GM12878 (cell line): ENCODE measurements around the gene PTPRN2. TPM values are rescaled to one million over a fixed set of nuclear protein-coding genes. Genes with fewer than 3 reads are reported as not detected.

Experiments
- ATAC-seq: fragments of 200-7000 bp; cut with Tn5 transposase; 3 replicates; pipeline ENCODE4 v1.9.1; 2020; ENCODE audit warnings: mild to moderate bottlenecking, moderate library complexity
- BruUV-seq: library from RNA; stranded (reverse); fragments of 400-500 nt; replicated peaks from 2 replicates; lab custom pipeline; 2021; lab: Mats Ljungman, UMichigan
- CTCF ChIA-PET: fragments of 300-600 bp; sonication (Branson Sonifier 250); formaldehyde crosslinking; extraction: SDS; loops from one replicate; lab custom pipeline; 2021; ENCODE audit warnings: inconsistent platforms; lab: Yijun Ruan, JAX
- POLR2A ChIA-PET: fragments of 350-600 bp; formaldehyde crosslinking; extraction: SDS; loops from one replicate; lab custom pipeline; 2021; ENCODE audit warnings: inconsistent platforms; lab: Charles Lee
- RAD21 ChIA-PET: fragments of 300-600 bp; sonication (Branson Sonifier 250); formaldehyde crosslinking; loops from one replicate; lab custom pipeline; 2023; ENCODE audit warnings: antibody characterized with exemption; ENCODE audit not compliant: unreplicated experiment; lab: Charles Lee
- SMC1A ChIA-PET: fragments of 300-600 bp; sonication (Branson Sonifier 250); formaldehyde crosslinking; loops from one replicate; lab custom pipeline; 2023; ENCODE audit not compliant: unreplicated experiment, uncharacterized antibody; lab: Charles Lee
- DNase-seq: peaks from one replicate; pipeline ENCODE4 v3.0.0-alpha.2; 2011; ENCODE audit warnings: low read depth, low spot score
- FAIRE-seq: peaks from 3 replicates; lab custom pipeline; 2011; peaks lifted over from hg19 to GRCh38; lab: Jason Lieb, UNC
- H2AFZ ChIP-seq: 2 replicates; pipeline ENCODE4 v1.6.0; 2011; ENCODE audit warnings: low read depth, low read length, control low read depth; ENCODE audit not compliant: control insufficient read depth
- H3K27ac ChIP-seq: 2 replicates; pipeline ENCODE4 v1.5.1; 2011; ENCODE audit warnings: control low read depth; ENCODE audit not compliant: control insufficient read depth, insufficient read depth
- H3K27me3 ChIP-seq, 2 experiments: replicated peaks in 1 of 2; 2 replicates each; pipeline versions ENCODE4 v1.6.0 to v1.6.1; 2011; ENCODE audit warnings: low read length in 1 of 2; ENCODE audit not compliant: control insufficient read depth in 2 of 2, insufficient read depth in 2 of 2
- H3K36me3 ChIP-seq, 2 experiments: 2 replicates each; pipeline ENCODE4 v1.5.1; 2011; ENCODE audit warnings: low read length in 1 of 2; ENCODE audit not compliant: control insufficient read depth in 2 of 2, insufficient read depth in 2 of 2
- H3K4me1 ChIP-seq: 2 replicates; pipeline ENCODE4 v1.6.1; 2011; ENCODE audit warnings: mild to moderate bottlenecking, low read length, moderate library complexity, mixed read lengths; ENCODE audit not compliant: control insufficient read depth, insufficient read depth
- H3K4me2 ChIP-seq: 2 replicates; pipeline ENCODE4 v1.6.0; 2011; ENCODE audit warnings: control low read depth; ENCODE audit not compliant: control insufficient read depth, insufficient read depth
- H3K4me3 ChIP-seq: fragments of 200-600 bp; sonication (generic); 2 replicates; pipeline ENCODE4 v1.5.1; 2016
- H3K79me2 ChIP-seq: 2 replicates; pipeline ENCODE4 v1.6.0; 2011; ENCODE audit warnings: low read length; ENCODE audit not compliant: control insufficient read depth, insufficient read depth
- H3K9ac ChIP-seq: 2 replicates; pipeline ENCODE4 v1.8.0; 2011; ENCODE audit warnings: low read length, control low read depth, mixed read lengths; ENCODE audit not compliant: control insufficient read depth, insufficient read depth
- H3K9me3 ChIP-seq: replicated peaks from 3 replicates; pipeline ENCODE4 v1.5.1; 2011; ENCODE audit warnings: mild to moderate bottlenecking, low read length; ENCODE audit not compliant: control insufficient read depth, insufficient read depth
- H4K20me1 ChIP-seq: 2 replicates; pipeline ENCODE4 v1.6.0; 2011; ENCODE audit not compliant: control insufficient read depth, insufficient read depth
- E4F1 ChIP-seq: fragments of 450-650 bp; IDR thresholded peaks from 2 replicates; pipeline ENCODE4 v1.6.1; 2018; ENCODE audit warnings: borderline replicate concordance, mild to moderate bottlenecking; ENCODE audit not compliant: partially characterized antibody
- ELK1 ChIP-seq: IDR thresholded peaks from 2 replicates; pipeline ENCODE4 v1.6.1; 2012; ENCODE audit warnings: low read depth, low read length, improper control_type of control experiment
- EP300 ChIP-seq, 2 experiments: fragments of 150-350 bp in 1 of 2; IDR thresholded peaks; 2 replicates each; pipeline ENCODE4 v1.6.1; 2011 to 2012; ENCODE audit warnings: low read depth in 2 of 2, low read length in 2 of 2, borderline replicate concordance in 1 of 2, improper control_type of control experiment in 1 of 2, inconsistent platforms in 1 of 2; ENCODE audit not compliant: control insufficient read depth in 1 of 2
- FOXM1 ChIP-seq: IDR thresholded peaks from 2 replicates; pipeline ENCODE4 v1.6.1; 2012; ENCODE audit warnings: low read depth, mild to moderate bottlenecking, inconsistent platforms, low read length, moderate library complexity
- JUND ChIP-seq: IDR thresholded peaks from 2 replicates; pipeline ENCODE4 v1.6.1; 2012; ENCODE audit warnings: low read depth, mild to moderate bottlenecking, low read length, improper control_type of control experiment, moderate library complexity
- MTA2 ChIP-seq: fragments of 450-650 bp; IDR thresholded peaks from 2 replicates; pipeline ENCODE4 v1.6.1; 2016; ENCODE audit warnings: low read depth, mild to moderate bottlenecking, moderate library complexity
- NFIC ChIP-seq: IDR thresholded peaks from 2 replicates; pipeline ENCODE4 v1.6.1; 2012; ENCODE audit warnings: low read depth, mild to moderate bottlenecking, inconsistent platforms, low read length, moderate library complexity
- NFXL1 ChIP-seq: fragments of 450-650 bp; IDR thresholded peaks from 2 replicates; pipeline ENCODE4 v1.6.1; 2017; ENCODE audit warnings: antibody characterized with exemption, mild to moderate bottlenecking, borderline replicate concordance
- RELA ChIP-seq: fragments of 450-650 bp; IDR thresholded peaks from 2 replicates; pipeline ENCODE4 v1.8.0; 2014; ENCODE audit warnings: borderline replicate concordance; ENCODE audit not compliant: partially characterized antibody
- SUZ12 ChIP-seq: fragments of 200-600 bp; sonication (generic); IDR thresholded peaks from one replicate; pipeline ENCODE4 v1.6.1; 2018; ENCODE audit warnings: antibody characterized with exemption, mild to moderate bottlenecking; ENCODE audit not compliant: unreplicated experiment
- TCF12 ChIP-seq: IDR thresholded peaks from 2 replicates; pipeline ENCODE4 v1.6.1; 2011; ENCODE audit warnings: low read depth, mild to moderate bottlenecking, low read length
- TCF7 ChIP-seq: IDR thresholded peaks from 2 replicates; pipeline ENCODE4 v1.6.1; 2014; ENCODE audit warnings: antibody characterized with exemption, borderline replicate concordance
- USF1 ChIP-seq: IDR thresholded peaks from 2 replicates; pipeline ENCODE4 v1.6.1; 2011; ENCODE audit warnings: borderline replicate concordance, low read depth, mild to moderate bottlenecking, moderate library complexity, mixed read lengths, low read length; ENCODE audit not compliant: insufficient read depth; ENCODE audit errors: extremely low read length
- USF2 ChIP-seq: IDR thresholded peaks from 2 replicates; pipeline ENCODE4 v1.6.1; 2011; ENCODE audit warnings: low read depth, low read length, improper control_type of control experiment, borderline replicate concordance
- YY1 ChIP-seq: IDR thresholded peaks from 2 replicates; pipeline ENCODE4 v1.6.1; 2011; ENCODE audit warnings: low read depth, mild to moderate bottlenecking, low read length
- ZBED1 ChIP-seq: IDR thresholded peaks from 2 replicates; pipeline ENCODE4 v1.6.1; 2016; ENCODE audit warnings: borderline replicate concordance
- whole genome bisulfite sequencing: methylation state at CpG from one replicate; pipeline ENCODE4 v1.1.6; 2016; ENCODE audit warnings: low lambda C conversion rate; ENCODE audit not compliant: insufficient replicate concordance, insufficient coverage; ENCODE audit errors: missing lambda C conversion rate; 5-methylcytosine and 5-hydroxymethylcytosine counted together
- in situ Hi-C: fragments of 300-500 bp; cut with MboI; formaldehyde crosslinking; loops from 9 replicates; pipeline ENCODE4 v1.14.3; 2018; ENCODE audit warnings: mixed read lengths
- intact Hi-C: fragments of 100-400 bp; cut with micrococcal nuclease; formaldehyde crosslinking; loops from one replicate; pipeline ENCODE4 v1.14.2; 2022; ENCODE audit not compliant: unreplicated experiment
- polyA plus RNA-seq, 11 experiments: library from polyadenylated mRNA; depleted of rRNA in 4 of 11; unstranded in 6 of 11; stranded (reverse) in 5 of 11; fragments of >200 nt; fragmentation: Nextera tagmentation in 4 of 11; fragmentation: Illumina TruSeq in 1 of 11; extraction: Ambion mirVana in 4 of 11; extraction: Trizol in 1 of 11; gene quantifications; 1 replicate in 1 of 11; 2 replicates in 10 of 11; pipeline versions ENCODE4 v1.2.1 to v1.2.3, GENCODE V29; 2011 to 2016; ENCODE audit warnings: inconsistent platforms in 2 of 11, missing spikeins in 2 of 11, low read depth in 1 of 11
- total RNA-seq, 4 experiments: library from RNA; depleted of rRNA in 3 of 4; stranded (reverse); fragments of >200 nt in 3 of 4; fragmentation: Illumina TruSeq in 1 of 4; extraction: Trizol in 1 of 4; gene quantifications; 2 replicates each; pipeline versions ENCODE4 v1.2.1 to v1.2.3, GENCODE V29; 2013 to 2021

The PTPRN2 gene
- total and polyA plus RNA-seq, 10 of the 15 experiments (the other 5 are each of a cell fraction or from before 2014, with no cell fraction given), result 5.4 TPM; not detected in 9

GRCh38 chr7:158141806-158142518 is 445.7 kb downstream of the PTPRN2 start:
- BruUV-seq, result no TSS peak
- H3K36me3 ChIP-seq, result no peaks in the 10 kb centered on the region
- intact Hi-C loops (no loop called here), in situ Hi-C loops (no loop called here)
- H3K4me2 ChIP-seq, result no peak overlapping the region
- DNase-seq (no peak), ATAC-seq (no peak), FAIRE-seq (no peak)
- ChIA-PET SMC1A (no interaction called here), RAD21 (no interaction called here), POLR2A (no interaction called here), CTCF (no interaction called here)
- TF ChIP-seq SUZ12 (no peak), ELK1 (no peak), USF1 (no peak), TCF12 (no peak), EP300 (IDR thresholded peaks at IDR 0.05; ENCODE audit: borderline replicate concordance in 1 of 2, control insufficient read depth in 1 of 2, low read depth in 2 of 2, low read length in 2 of 2) (no peak), ZBED1 (no peak), USF2 (no peak), MTA2 (no peak), FOXM1 (no peak), YY1 (no peak), E4F1 (no peak), JUND (no peak), RELA (no peak), TCF7 (no peak), NFXL1 (no peak), NFIC (no peak)
- H4K20me1 ChIP-seq, result no peaks in the 10 kb centered on the region
- no peaks in the 10 kb centered on the region; the same call in 2 of the 3 replicates for H3K9me3 ChIP-seq
- no peaks in the 10 kb centered on the region for H3K4me1 ChIP-seq
- H3K27me3 ChIP-seq, result no peaks in the 10 kb centered on the region
- no peak overlapping the region for H3K27ac ChIP-seq
- no peaks in the 10 kb centered on the region for H3K79me2 ChIP-seq
- 61% methylated on average over 39 of the region's 39 CpGs for WGBS
- no peak overlapping the region for H3K4me3 ChIP-seq
- H2AFZ ChIP-seq, result no peak overlapping the region
- H3K9ac ChIP-seq, result no peak overlapping the region
